HCT116 (cell line): ENCODE data around the gene ANKLE1. TPM values are rescaled to one million over a fixed set of nuclear protein-coding genes. Genes with fewer than 3 reads are reported as not detected.

ENCODE experiments used
- ATAC-seq: fragments of 200-7000 bp; cut with Tn5 transposase; 2 replicates; pipeline ENCODE4 v1.9.1; 2020; ENCODE audit warnings: mild to moderate bottlenecking, moderate library complexity
- BruUV-seq: library from RNA; stranded (reverse); fragments of 400-500 nt; replicated peaks from 2 replicates; lab custom pipeline; 2021; lab: Mats Ljungman, UMichigan
- CTCF ChIA-PET: fragments of 300-600 bp; sonication (Branson Sonifier 250); formaldehyde crosslinking; loops from one replicate; lab custom pipeline; 2021; ENCODE audit warnings: antibody characterized with exemption; lab: Charles Lee
- POLR2A ChIA-PET: fragments of 300-600, 350-600 bp; sonication (Branson Sonifier 250); formaldehyde crosslinking; loops from one replicate; lab custom pipeline; 2021; ENCODE audit warnings: antibody characterized with exemption; lab: Charles Lee
- RAD21 ChIA-PET, 2 experiments: fragments of 300-600 bp; sonication (Branson Sonifier 250); formaldehyde crosslinking; loops; one replicate each; lab custom pipeline; 2023; ENCODE audit warnings: low total read pairs in 2 of 2; ENCODE audit not compliant: uncharacterized antibody in 2 of 2, unreplicated experiment in 2 of 2, low non-redundant PET in 1 of 2; lab: Charles Lee
- DNase-seq: peaks from one replicate; pipeline ENCODE4 v3.0.0-alpha.2; 2010; ENCODE audit warnings: low read depth, low spot score
- H2AFZ ChIP-seq: fragments of 200-600 bp; shearing (Covaris generic), sonication (generic); 2 replicates; pipeline ENCODE4 v1.6.1; 2017; ENCODE audit warnings: low read depth, mixed run types, mixed read lengths, antibody characterized with exemption, low read length; ENCODE audit not compliant: poor library complexity, severe bottlenecking
- H3K27ac ChIP-seq: 2 replicates; pipeline ENCODE4 v1.5.1; 2012; ENCODE audit warnings: low read depth, low read length
- H3K27me3 ChIP-seq: fragments of 200-600 bp; sonication (generic); 2 replicates; pipeline ENCODE4 v1.6.1; 2016; ENCODE audit warnings: mixed run types, low read length, mixed read lengths; ENCODE audit not compliant: insufficient read depth
- H3K36me3 ChIP-seq, 2 experiments: fragments of 200-500 bp in 1 of 2; fragments of 200-600 bp in 1 of 2; sonication (Bioruptor generic) in 1 of 2; sonication (generic) in 1 of 2; 2 replicates each; pipeline versions ENCODE4 v1.5.1 to v1.6.1; 2014 to 2016; ENCODE audit warnings: low read length in 2 of 2, inconsistent platforms in 1 of 2, mixed read lengths in 1 of 2, mixed run types in 1 of 2; ENCODE audit not compliant: insufficient read depth in 2 of 2, control insufficient read depth in 1 of 2
- H3K4me1 ChIP-seq, 2 experiments: fragments of 200-600 bp in 1 of 2; sonication (generic) in 1 of 2; 2 replicates each; pipeline versions ENCODE4 v1.5.1 to v1.6.1; 2012 to 2017; ENCODE audit warnings: low read length in 2 of 2, inconsistent platforms in 1 of 2, mild to moderate bottlenecking in 1 of 2, mixed read lengths in 1 of 2, mixed run types in 1 of 2, moderate library complexity in 1 of 2; ENCODE audit not compliant: insufficient read depth in 2 of 2, control insufficient read depth in 1 of 2
- H3K4me2 ChIP-seq: fragments of 200-600 bp; sonication (generic); 2 replicates; pipeline ENCODE4 v1.6.1; 2017; ENCODE audit warnings: mixed run types, low read length, mixed read lengths
- H3K4me3 ChIP-seq, 2 experiments: fragments of 200-600 bp in 1 of 2; sonication (generic) in 1 of 2; replicated peaks in 1 of 2; 2 replicates each; pipeline ENCODE4 v1.5.1; 2011 to 2016; ENCODE audit warnings: low read length in 2 of 2, control low read depth in 1 of 2, low read depth in 1 of 2, mild to moderate bottlenecking in 1 of 2, mixed read lengths in 1 of 2, mixed run types in 1 of 2
- H3K79me2 ChIP-seq: fragments of 200-600 bp; sonication (generic); 2 replicates; pipeline ENCODE4 v1.6.1; 2017; ENCODE audit warnings: mild to moderate bottlenecking, mixed run types, low read length, moderate library complexity, mixed read lengths; ENCODE audit not compliant: insufficient read depth
- H3K9ac ChIP-seq: fragments of 200-600 bp; sonication (generic); 2 replicates; pipeline ENCODE4 v1.6.1; 2016; ENCODE audit warnings: low read length, mixed read lengths
- H3K9me2 ChIP-seq: fragments of 200-600 bp; sonication (generic), shearing (Covaris generic); 2 replicates; pipeline ENCODE4 v1.6.1; 2017; ENCODE audit warnings: mixed run types, mild to moderate bottlenecking, moderate library complexity; ENCODE audit not compliant: insufficient read depth
- H3K9me3 ChIP-seq, 2 experiments: fragments of 200-500 bp in 1 of 2; fragments of 200-600 bp in 1 of 2; sonication (Bioruptor generic) in 1 of 2; sonication (generic) in 1 of 2; 2 replicates each; pipeline ENCODE4 v1.6.1; 2014 to 2017; ENCODE audit warnings: low read length in 2 of 2, mixed read lengths in 2 of 2, inconsistent platforms in 1 of 2, low read depth in 1 of 2, mild to moderate bottlenecking in 1 of 2, mixed run types in 1 of 2, moderate library complexity in 1 of 2; ENCODE audit not compliant: control insufficient read depth in 1 of 2, insufficient read depth in 1 of 2
- H4K20me1 ChIP-seq: fragments of 200-600 bp; sonication (generic), shearing (Covaris generic); 2 replicates; pipeline ENCODE4 v1.6.1; 2017; ENCODE audit warnings: mixed run types, mild to moderate bottlenecking, moderate library complexity; ENCODE audit not compliant: insufficient read depth
- ELF1 ChIP-seq: IDR thresholded peaks from 2 replicates; pipeline ENCODE4 v1.6.1; 2012; ENCODE audit warnings: low read depth, borderline replicate concordance
- EZH2 ChIP-seq: fragments of 200-600 bp; sonication (generic); IDR thresholded peaks from 2 replicates; pipeline ENCODE4 v1.6.1; 2017; ENCODE audit warnings: antibody characterized with exemption, mixed run types
- EZH2phosphoT487 ChIP-seq: fragments of 200-600 bp; IDR thresholded peaks from 2 replicates; pipeline ENCODE4 v1.6.1; 2018; ENCODE audit warnings: antibody characterized with exemption, borderline replicate concordance
- FOSL1 ChIP-seq: IDR thresholded peaks from 2 replicates; pipeline ENCODE4 v1.6.1; 2012; ENCODE audit warnings: low read depth
- JUND ChIP-seq: IDR thresholded peaks from 2 replicates; pipeline ENCODE4 v1.6.1; 2012
- MAX ChIP-seq: IDR thresholded peaks from 2 replicates; pipeline ENCODE4 v1.6.1; 2012
- POLR2A ChIP-seq: IDR thresholded peaks from 2 replicates; pipeline ENCODE4 v1.7.0; 2011; ENCODE audit warnings: borderline replicate concordance; ENCODE audit not compliant: insufficient read depth, insufficient read length; ENCODE audit errors: extremely low read depth
- POLR2AphosphoS5 ChIP-seq: IDR thresholded peaks from 2 replicates; pipeline ENCODE4 v1.6.1; 2011; ENCODE audit warnings: mild to moderate bottlenecking, low read depth, low read length, moderate library complexity
- SP1 ChIP-seq: IDR thresholded peaks from 2 replicates; pipeline ENCODE4 v1.6.1; 2012; ENCODE audit warnings: low read depth
- TCF7L2 ChIP-seq: IDR thresholded peaks from 2 replicates; pipeline ENCODE4 v1.7.0; 2011; ENCODE audit warnings: borderline replicate concordance, inconsistent platforms; ENCODE audit not compliant: insufficient read depth, insufficient read length; ENCODE audit errors: extremely low read depth
- intact Hi-C: fragments of 100-400 bp; cut with micrococcal nuclease; formaldehyde crosslinking; loops from 2 replicates; pipeline ENCODE4 v1.10.0; 2022
- total RNA-seq: library from RNA; stranded (reverse); gene quantifications from one replicate; pipeline ENCODE4 v1.2.1, GENCODE V29; 2021; ENCODE audit not compliant: unreplicated experiment
- TF ChIP-seq, protein P1 (sequence below), 3 experiments: fragments of 200-600 bp in 1 of 3; sonication (generic) in 1 of 3; IDR thresholded peaks in 2 of 3; conservative IDR thresholded peaks in 1 of 3; 2 replicates each; pipeline ENCODE4 v1.5.1; 2012 to 2017; ENCODE audit warnings: low read depth in 2 of 3, low read length in 2 of 3, antibody characterized with exemption in 1 of 3, borderline replicate concordance in 1 of 3, control low read depth in 1 of 3, mild to moderate bottlenecking in 1 of 3, mixed read lengths in 1 of 3, mixed run types in 1 of 3, moderate library complexity in 1 of 3; ENCODE audit not compliant: insufficient read depth in 1 of 3

Gene ANKLE1
- total RNA-seq, 1 experiment from 2014 or later = 14.8 TPM

GRCh38 chr19:17312189-17313113 lies 30.8 kb downstream of the ANKLE1 start:
- DNase-seq (no peak), ATAC-seq (0 out of 2 replicates have a peak, but pooled peaks have one; percentile 0)
- no peaks in the 10 kb centered on the region for H4K20me1 ChIP-seq
- peaks cover 47% of the 10 kb centered on the region for H3K79me2 ChIP-seq
- H3K27ac ChIP-seq = peak overlapping the region; percentile 77
- intact Hi-C loops = no loop called here
- no peaks in the 10 kb centered on the region for H3K27me3 ChIP-seq
- no peak overlapping the region for H2AFZ ChIP-seq
- no peaks in the 10 kb centered on the region for H3K9me2 ChIP-seq
- BruUV-seq = no TSS peak
- H3K4me3 ChIP-seq = peak overlapping the region; percentile 24 to 43
- no peaks in the 10 kb centered on the region for H3K9me3 ChIP-seq
- H3K4me1 ChIP-seq = peaks cover 38 to 56% of the 10 kb centered on the region in 2 experiments
- ChIA-PET RAD21 (interaction anchor here in 1 of 2 experiments (0.8 kb wide), 1 partner anchor 20 kb away, joined by 4 read pairs; no protein-coding TSS in a partner anchor), CTCF (interaction anchor here (0.6 kb wide), 1 partner anchor 21 kb away, joined by 3 read pairs; no protein-coding TSS in a partner anchor), POLR2A (no interaction called here)
- H3K4me2 ChIP-seq = peak overlapping the region; percentile 99
- H3K9ac ChIP-seq = peak overlapping the region; percentile 64
- peaks cover 8 to 19% of the 10 kb centered on the region in 2 experiments for H3K36me3 ChIP-seq
- TF ChIP-seq MAX (no peak), POLR2AphosphoS5 (peak; percentile 26; the same call in 1 of the 2 replicates)

GRCh38 chr19:17314007-17314593 lies 32.4 kb downstream of the ANKLE1 start:
- DNase-seq = no peak
- Histone ChIP-seq H3K27ac (peak overlapping the region; percentile 24; the same call in 1 of the 2 replicates), H3K4me2 (no peak overlapping the region), H3K4me3 (no peak overlapping the region), H3K4me1 (peaks cover 37 to 51% of the 10 kb centered on the region in 2 experiments), H3K9ac (no peak overlapping the region), H3K9me2 (no peaks in the 10 kb centered on the region), H3K36me3 (peaks cover 8 to 19% of the 10 kb centered on the region in 2 experiments), H3K27me3 (no peaks in the 10 kb centered on the region), H4K20me1 (no peaks in the 10 kb centered on the region), H3K79me2 (peaks cover 47% of the 10 kb centered on the region), H2AFZ (no peak overlapping the region), H3K9me3 (no peaks in the 10 kb centered on the region)
- CTCF ChIA-PET = no interaction called here
- RAD21 ChIA-PET = no interaction called here
- intact Hi-C loops = no loop called here
- no TSS peak for BruUV-seq
- TF ChIP-seq EZH2 = no peak
- TF ChIP-seq MAX = no peak
- TF ChIP-seq EZH2phosphoT487 = no peak
- TF ChIP-seq, protein P1, sequence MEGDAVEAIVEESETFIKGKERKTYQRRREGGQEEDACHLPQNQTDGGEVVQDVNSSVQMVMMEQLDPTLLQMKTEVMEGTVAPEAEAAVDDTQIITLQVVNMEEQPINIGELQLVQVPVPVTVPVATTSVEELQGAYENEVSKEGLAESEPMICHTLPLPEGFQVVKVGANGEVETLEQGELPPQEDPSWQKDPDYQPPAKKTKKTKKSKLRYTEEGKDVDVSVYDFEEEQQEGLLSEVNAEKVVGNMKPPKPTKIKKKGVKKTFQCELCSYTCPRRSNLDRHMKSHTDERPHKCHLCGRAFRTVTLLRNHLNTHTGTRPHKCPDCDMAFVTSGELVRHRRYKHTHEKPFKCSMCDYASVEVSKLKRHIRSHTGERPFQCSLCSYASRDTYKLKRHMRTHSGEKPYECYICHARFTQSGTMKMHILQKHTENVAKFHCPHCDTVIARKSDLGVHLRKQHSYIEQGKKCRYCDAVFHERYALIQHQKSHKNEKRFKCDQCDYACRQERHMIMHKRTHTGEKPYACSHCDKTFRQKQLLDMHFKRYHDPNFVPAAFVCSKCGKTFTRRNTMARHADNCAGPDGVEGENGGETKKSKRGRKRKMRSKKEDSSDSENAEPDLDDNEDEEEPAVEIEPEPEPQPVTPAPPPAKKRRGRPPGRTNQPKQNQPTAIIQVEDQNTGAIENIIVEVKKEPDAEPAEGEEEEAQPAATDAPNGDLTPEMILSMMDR (IDR thresholded peaks at IDR 0.05 in 2 of 3, conservative IDR thresholded peaks at IDR 0.05 in 1 of 3; ENCODE audit: borderline replicate concordance in 1 of 3, insufficient read depth in 1 of 3, low read depth in 2 of 3, low read length in 2 of 3) = no peak
- no peak for TF ChIP-seq ELF1
- no peak for TF ChIP-seq POLR2A
- no peak for TF ChIP-seq SP1
- no peak for TF ChIP-seq FOSL1
- no peak for TF ChIP-seq TCF7L2
- TF ChIP-seq JUND = no peak
- ATAC-seq = no peak
- POLR2A ChIA-PET = no interaction called here
